Coronary artery (tissue), 2 donors: ENCODE measurements around the gene DOCK4.

Experiments
- DNase-seq: peaks from one replicate; pipeline ENCODE4 v3.0.0-alpha.2; 2017; ENCODE audit warnings: low spot score
- H3K27ac ChIP-seq, 2 donors: fragments of 200-600 bp; sonication (generic); one replicate each; pipeline ENCODE4 v1.5.1; 2016 to 2019
- H3K4me3 ChIP-seq: fragments of 200-600 bp; sonication (generic); 2 replicates; pipeline ENCODE4 v1.5.1; 2016; ENCODE audit warnings: mild to moderate bottlenecking, moderate library complexity
- CTCF ChIP-seq: fragments of 200-600 bp; sonication (generic); IDR thresholded peaks from one replicate; pipeline ENCODE4 v1.5.1; 2019; ENCODE audit warnings: antibody characterized with exemption

Gene DOCK4

GRCh38 chr7:111853201-111853990 is 352.8 kb downstream of the DOCK4 start:
- TF ChIP-seq CTCF: no peak
- Histone ChIP-seq H3K27ac (no peak overlapping the region), H3K4me3 (no peak overlapping the region)
- no peak for DNase-seq

- no peak for TF ChIP-seq CTCF
- Histone ChIP-seq H3K4me3 (no peak overlapping the region), H3K27ac (no peak overlapping the region)
- DNase-seq: no peak
Measured at GRCh38 chr7:111852081-111852480, 354.1 kb downstream of the DOCK4 start.

GRCh38 chr7:111846898-111847297 is 359.3 kb downstream of the DOCK4 start:
- H3K27ac ChIP-seq: no peak overlapping the region
- no peak for DNase-seq
- no peak for TF ChIP-seq CTCF

GRCh38 chr7:111845853-111846252 is 360.3 kb downstream of the DOCK4 start:
- no peak for TF ChIP-seq CTCF
- no peak overlapping the region for H3K4me3 ChIP-seq
- DNase-seq: no peak
- no peak overlapping the region for H3K27ac ChIP-seq

More at GRCh38 chr7:111846898-111847297, 359.3 kb downstream of the DOCK4 start:
- no peak overlapping the region for H3K4me3 ChIP-seq

GRCh38 chr7:111844904-111845671 is 361.1 kb downstream of the DOCK4 start:
- TF ChIP-seq CTCF: no peak
- Histone ChIP-seq H3K27ac (no peak overlapping the region), H3K4me3 (no peak overlapping the region)
- DNase-seq: no peak

- Histone ChIP-seq H3K27ac (no peak overlapping the region), H3K4me3 (no peak overlapping the region)
- TF ChIP-seq CTCF: no peak
- DNase-seq: no peak
Measured at GRCh38 chr7:111842491-111842890, 363.7 kb downstream of the DOCK4 start.
